Measurements from ENCODE around the gene SOX6. TPM values are rescaled to one million over a fixed set of nuclear protein-coding genes. Genes with fewer than 3 reads are reported as not detected.

SOX6 gene
- total and polyA plus RNA-seq, 12 donors, result 0.71 to 13.9 (median 6.7) TPM

GRCh38 chr11:16295592-16295991, 60.8 kb downstream of the SOX6 start:
- no peak for DNase-seq
- intact Hi-C loops (cut with DNase I), result no loop called here
- TF ChIP-seq CTCF (IDR thresholded peaks at IDR 0.05), result no peak
- TF ChIP-seq POLR2A (IDR thresholded peaks at IDR 0.05), result no peak
- 29 to 39% (median 37%) methylated on average over 1 of the region's 1 CpG for WGBS, 4 donors
- Histone ChIP-seq H3K4me3 (no peak overlapping the region), H3K27me3 (no peaks in the 10 kb centered on the region), H3K27ac (no peak overlapping the region), H3K9me3 (replicated peaks in 1 of 3) (peaks cover 0 to 7% (median 0%) of the 10 kb centered on the region in 3 donors), H3K4me1 (replicated peaks in 1 of 2) (no peaks in the 10 kb centered on the region), H3K36me3 (replicated peaks in 1 of 2) (no peaks in the 10 kb centered on the region)

- 18 to 25% (median 22%) methylated on average over 2 of the region's 2 CpGs for WGBS, 4 donors
- Histone ChIP-seq H3K9me3 (replicated peaks in 1 of 3) (peaks cover 0 to 3% (median 0%) of the 10 kb centered on the region in 3 donors), H3K36me3 (replicated peaks in 1 of 2) (no peaks in the 10 kb centered on the region), H3K27me3 (no peaks in the 10 kb centered on the region), H3K27ac (no peak overlapping the region), H3K4me1 (replicated peaks in 1 of 2) (no peaks in the 10 kb centered on the region), H3K4me3 (no peak overlapping the region)
- intact Hi-C loops (cut with DNase I), result no loop called here
- no peak for DNase-seq
- TF ChIP-seq POLR2A (IDR thresholded peaks at IDR 0.05), result no peak
- no peak for TF ChIP-seq CTCF (IDR thresholded peaks at IDR 0.05)
These were observed 63.1 kb downstream of the SOX6 start for GRCh38 chr11:16293204-16293681.

GRCh38 chr11:16292167-16292859, 64.0 kb downstream of the SOX6 start:
- no peak overlapping the region for H3K27ac ChIP-seq
- no peak for DNase-seq
- intact Hi-C loops (cut with DNase I), result no loop called here
- TF ChIP-seq CTCF (IDR thresholded peaks at IDR 0.05) (no peak), POLR2A (IDR thresholded peaks at IDR 0.05) (no peak)
- H3K36me3 ChIP-seq (replicated peaks in 1 of 2), result no peaks in the 10 kb centered on the region
- H3K27me3 ChIP-seq, result no peaks in the 10 kb centered on the region
- no peak overlapping the region for H3K4me3 ChIP-seq
- H3K4me1 ChIP-seq (replicated peaks in 1 of 2), result no peaks in the 10 kb centered on the region
- WGBS, 4 donors, result 73 to 83% (median 76%) methylated on average over 8 of the region's 8 CpGs
- no peaks in the 10 kb centered on the region for H3K9me3 ChIP-seq (replicated peaks in 1 of 3)

GRCh38 chr11:16291729-16292128, 64.6 kb downstream of the SOX6 start:
- WGBS, 4 donors, result 0 to 91% (median 87%) methylated on average over 1 of the region's 1 CpG
- no peaks in the 10 kb centered on the region for H3K27me3 ChIP-seq
- no peak for TF ChIP-seq CTCF (IDR thresholded peaks at IDR 0.05)
- no peak for TF ChIP-seq POLR2A (IDR thresholded peaks at IDR 0.05)
- H3K9me3 ChIP-seq (replicated peaks in 1 of 3), result no peaks in the 10 kb centered on the region
- no peak overlapping the region for H3K4me3 ChIP-seq
- H3K36me3 ChIP-seq (replicated peaks in 1 of 2), result no peaks in the 10 kb centered on the region
- no peak for DNase-seq
- no peaks in the 10 kb centered on the region for H3K4me1 ChIP-seq (replicated peaks in 1 of 2)
- H3K27ac ChIP-seq, result no peak overlapping the region
- intact Hi-C loops (cut with DNase I), result no loop called here
